Right ventricle myocardium inferior (tissue), 1 donor: Measurements from ENCODE around the gene USP6NL. TPM values are rescaled to one million over a fixed set of nuclear protein-coding genes. Genes with fewer than 3 reads are reported as not detected.
"Not testable (repeated sequence)": the region's sequence is repeated elsewhere in the genome, so short reads cannot be mapped to it uniquely, and the experiment has no call there.

ENCODE experiments used
- ATAC-seq: fragments of 200-7000 bp; cut with Tn5 transposase; one replicate; pipeline ENCODE4 v1.9.1; 2020; ENCODE audit warnings: mild to moderate bottlenecking, moderate library complexity
- DNase-seq: peaks from one replicate; pipeline ENCODE4 v3.0.0; 2021; ENCODE audit errors: missing footprints
- intact Hi-C: fragments of 100-400 bp; cut with DNase I; formaldehyde crosslinking; loops from one replicate; pipeline ENCODE4 v1.11.0; 2022
- total RNA-seq: library from RNA; stranded (reverse); fragmentation: NEBNext Ultra II Directional; extraction: Animal tissue kit (Norgen Biotek cat#: 25700); gene quantifications from one replicate; pipeline ENCODE4 v1.2.1, GENCODE V29; 2021
- donor health status: DM: no; HTN: yes; CAD: no; lungs with severe emphysema.

The USP6NL gene
- total RNA-seq, 1 donor from 2014 or later = 6.4 TPM

GRCh38 chr10:11444155-11444530 is 167.3 kb downstream of the USP6NL start:
- no peak for ATAC-seq
- no peak for DNase-seq

DNA sequence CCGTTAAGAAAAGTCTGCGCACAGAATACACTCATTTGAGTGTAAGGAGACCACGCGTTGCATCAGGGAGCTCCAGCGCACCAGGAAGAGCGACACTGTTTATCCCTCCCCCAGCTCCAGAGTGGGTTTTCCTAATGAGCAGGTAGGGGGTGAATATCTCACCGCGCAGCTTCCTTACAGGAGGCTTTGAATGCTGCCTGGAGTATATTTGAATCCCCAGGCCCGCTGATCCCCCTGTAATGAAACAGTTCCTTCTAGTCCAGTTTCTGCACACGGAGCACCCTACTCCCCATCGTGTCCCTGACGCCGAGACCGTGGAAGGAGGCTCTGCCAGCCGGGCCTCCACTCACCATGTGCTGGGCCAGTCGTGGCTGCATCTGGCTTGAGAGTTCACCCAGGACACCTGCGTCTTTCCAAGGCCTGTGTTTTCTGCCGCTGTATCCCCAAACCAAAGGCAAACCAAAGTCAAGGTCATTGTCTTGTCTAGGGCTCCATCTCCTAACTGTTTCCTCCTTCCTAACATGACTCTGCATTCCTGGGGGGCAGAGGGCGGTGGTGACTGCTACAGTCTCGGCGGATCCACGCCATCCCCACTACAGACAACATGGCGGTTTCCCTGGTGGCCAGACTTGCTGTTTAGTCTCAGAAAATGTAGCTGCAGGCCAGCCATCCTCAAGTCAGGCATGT is 167.8 kb downstream of the USP6NL start:
- intact Hi-C loops = no loop called here
- DNase-seq (no peak), ATAC-seq (no peak)

More at GRCh38 chr10:11444155-11444530, 167.3 kb downstream of the USP6NL start:
- intact Hi-C loops = no loop called here

- ATAC-seq (no peak), DNase-seq (no peak)
- intact Hi-C loops = no loop called here
Measured at GRCh38 chr10:11442001-11442773, 169.3 kb downstream of the USP6NL start.

- ATAC-seq (no peak), DNase-seq (no peak)
- intact Hi-C loops = no loop called here
Measured at GRCh38 chr10:11441151-11441535, 170.3 kb downstream of the USP6NL start.

- no peak for DNase-seq
- intact Hi-C loops = no loop called here
- ATAC-seq = no peak
Measured at GRCh38 chr10:11440250-11441150, 170.9 kb downstream of the USP6NL start.

GRCh38 chr10:11439523-11440053 is 171.9 kb downstream of the USP6NL start:
- DNase-seq (no peak), ATAC-seq (no peak)
- intact Hi-C loops = no loop called here

- ATAC-seq = no peak
Measured at GRCh38 chr10:11437391-11438142, 173.9 kb downstream of the USP6NL start.

GRCh38 chr10:11436445-11436844 is 175.0 kb downstream of the USP6NL start:
- DNase-seq, intact Hi-C loops, ATAC-seq: not testable (repeated sequence)

More at GRCh38 chr10:11437391-11438142, 173.9 kb downstream of the USP6NL start:
- intact Hi-C loops = no loop called here
- no peak for DNase-seq

DNA sequence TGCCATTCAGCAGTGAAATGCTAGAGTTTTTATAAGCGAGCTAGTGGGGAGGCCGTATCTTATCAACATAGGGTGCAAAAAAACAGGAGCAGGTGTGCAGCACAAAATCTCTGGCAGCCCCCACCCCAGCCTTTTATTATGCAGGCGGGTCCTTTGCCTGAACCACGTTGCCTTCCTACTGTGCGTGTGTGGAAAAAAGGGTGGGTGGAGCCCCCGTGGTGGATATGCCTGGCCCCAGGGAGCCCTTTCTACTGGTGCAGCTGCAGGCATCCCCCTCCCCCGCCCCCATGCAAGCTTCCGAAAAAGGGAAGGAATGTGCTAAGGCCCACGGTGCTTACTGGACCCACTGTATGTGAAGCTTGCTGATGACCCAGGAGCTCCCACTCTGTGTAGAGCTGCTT is 175.9 kb downstream of the USP6NL start:
- intact Hi-C loops = no loop called here
- ATAC-seq = no peak
- DNase-seq = no peak

GRCh38 chr10:11434324-11434723 is 177.1 kb downstream of the USP6NL start:
- intact Hi-C loops = no loop called here
- ATAC-seq = no peak
- DNase-seq = no peak

- ATAC-seq (no peak), DNase-seq (no peak)
- intact Hi-C loops = no loop called here
Measured at GRCh38 chr10:11433657-11434056, 177.8 kb downstream of the USP6NL start.

DNA sequence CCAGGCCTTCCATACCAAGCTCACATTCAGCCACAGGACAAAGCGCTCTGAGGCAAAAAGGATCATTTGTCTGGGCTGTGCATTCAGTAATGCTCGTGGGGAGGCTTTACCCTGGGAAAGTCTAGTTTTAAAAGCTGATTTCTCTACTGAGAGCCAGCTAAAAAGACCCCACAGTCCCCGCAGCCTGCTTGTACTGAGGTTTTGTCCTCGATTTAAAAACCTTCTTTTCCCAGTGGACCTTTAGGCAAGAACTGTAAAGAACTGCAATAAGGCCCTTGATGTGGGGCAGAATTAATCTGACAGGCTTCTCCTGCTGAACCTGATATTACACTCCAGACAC is 180.3 kb downstream of the USP6NL start:
- ATAC-seq (no peak), DNase-seq (no peak)
- intact Hi-C loops = no loop called here

DNA sequence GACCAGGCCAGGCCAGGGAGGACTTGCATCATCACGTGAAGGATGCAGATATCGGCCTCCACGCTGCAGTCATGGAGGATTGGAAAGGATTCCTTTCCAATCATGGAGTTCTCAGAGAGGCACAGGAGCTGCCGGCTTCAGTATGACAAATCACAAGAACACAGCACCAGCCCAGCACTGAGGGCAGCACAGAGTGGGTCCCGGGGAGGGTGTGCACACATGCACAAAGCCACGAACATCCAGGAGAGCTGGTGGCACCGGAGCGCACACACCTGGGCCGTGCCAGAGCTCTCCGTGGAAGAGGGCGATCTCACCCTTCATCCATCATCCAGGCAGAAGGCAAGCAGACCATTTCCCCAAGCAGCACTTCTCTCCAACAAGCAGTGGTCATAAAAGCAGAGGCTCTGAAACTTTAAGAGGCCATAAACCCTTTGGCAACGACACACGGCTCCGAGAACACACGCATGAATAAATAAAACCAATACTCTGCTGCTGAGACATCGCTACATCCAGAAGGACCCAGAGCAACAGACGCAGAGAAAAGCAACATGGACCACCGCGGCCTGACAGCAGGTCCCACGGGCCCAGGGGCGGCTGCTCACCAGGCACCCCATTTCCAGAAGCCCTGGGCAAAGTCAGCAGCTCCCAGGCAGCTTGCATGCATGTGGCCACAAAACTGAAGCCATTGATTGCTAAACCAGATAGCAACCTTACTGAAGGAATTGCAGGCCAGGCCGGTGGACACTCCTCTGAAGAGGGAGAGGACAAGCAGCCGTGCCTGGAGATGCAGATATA is 180.8 kb downstream of the USP6NL start:
- intact Hi-C loops = no loop called here

DNA sequence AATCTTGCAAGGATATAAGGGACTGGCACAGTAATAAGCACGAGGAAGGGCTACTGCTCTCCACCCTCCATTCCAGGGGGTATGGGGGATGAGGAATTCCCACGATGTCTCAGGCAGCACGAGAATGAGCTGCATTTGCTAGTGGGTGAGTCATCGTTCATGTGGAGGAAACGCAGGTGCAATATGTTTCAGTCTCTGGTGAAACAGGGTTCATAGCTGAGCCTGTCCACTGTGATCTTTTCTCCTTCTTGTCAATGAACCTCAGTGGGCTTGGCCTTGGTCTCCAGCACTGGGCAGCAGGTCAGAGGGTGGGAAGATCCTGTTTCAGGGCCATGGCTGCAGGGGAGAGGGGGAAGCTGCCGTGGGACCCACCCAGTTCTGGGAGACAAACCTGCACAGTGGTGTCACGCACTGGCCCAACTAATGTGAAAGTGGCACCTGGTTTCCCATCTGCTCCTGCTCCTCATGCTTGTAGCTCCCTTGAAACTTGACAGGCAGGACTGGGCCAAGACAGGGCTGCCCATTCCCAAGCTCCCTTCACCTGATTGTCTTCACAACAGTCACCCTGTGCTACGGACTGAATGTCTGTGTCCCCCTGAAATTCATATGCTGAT is 181.9 kb downstream of the USP6NL start:
- intact Hi-C loops = no loop called here
- ATAC-seq (no peak), DNase-seq (no peak)

More for the DNA sequence above, 180.8 kb downstream of the USP6NL start:
- ATAC-seq (no peak), DNase-seq (no peak)

- ATAC-seq (no peak), DNase-seq (no peak)
- intact Hi-C loops = no loop called here
Measured at GRCh38 chr10:11425676-11426075, 185.8 kb downstream of the USP6NL start.

GRCh38 chr10:11425296-11425610 is 186.2 kb downstream of the USP6NL start:
- no peak for DNase-seq
- intact Hi-C loops = no loop called here
- ATAC-seq = no peak

- no peak for DNase-seq
- intact Hi-C loops = no loop called here
- ATAC-seq = peak; percentile 62
Measured at GRCh38 chr10:11424456-11425295, 186.8 kb downstream of the USP6NL start.
